Karpas-422 (cell line): Measurements from ENCODE around the gene TXNDC2. TPM values are rescaled to one million over a fixed set of nuclear protein-coding genes. Genes with fewer than 3 reads are reported as not detected.
"Not testable (repeated sequence)": the region's sequence is repeated elsewhere in the genome, so short reads cannot be mapped to it uniquely, and the experiment has no call there.

Source experiments
- DNase-seq: peaks from one replicate; pipeline ENCODE4 v3.0.0-alpha.2; 2015
- H2AFZ ChIP-seq: fragments of 200-600 bp; sonication (generic); 2 replicates; pipeline ENCODE4 v1.6.1; 2014; ENCODE audit warnings: antibody characterized with exemption, low read length, mixed read lengths
- H3K27ac ChIP-seq: fragments of 200-600 bp; sonication (generic); 2 replicates; pipeline ENCODE4 v1.5.1; 2014; ENCODE audit warnings: mild to moderate bottlenecking, low read length, moderate library complexity
- H3K27me3 ChIP-seq: fragments of 200-600 bp; sonication (generic); 2 replicates; pipeline ENCODE4 v1.6.1; 2014; ENCODE audit warnings: low read length, mixed read lengths
- H3K36me3 ChIP-seq: fragments of 200-600 bp; sonication (generic); 2 replicates; pipeline ENCODE4 v1.6.1; 2014; ENCODE audit warnings: low read length, mixed read lengths; ENCODE audit not compliant: insufficient read depth
- H3K4me1 ChIP-seq: fragments of 200-600 bp; sonication (generic); 2 replicates; pipeline ENCODE4 v1.6.1; 2014; ENCODE audit warnings: mild to moderate bottlenecking, low read length, mixed read lengths
- H3K4me2 ChIP-seq: fragments of 200-600 bp; sonication (generic); 2 replicates; pipeline ENCODE4 v1.6.1; 2014; ENCODE audit warnings: low read length, low read depth, mild to moderate bottlenecking; ENCODE audit not compliant: poor library complexity, severe bottlenecking
- H3K4me3 ChIP-seq: fragments of 200-600 bp; sonication (generic); 2 replicates; pipeline ENCODE4 v1.5.1; 2014; ENCODE audit warnings: mild to moderate bottlenecking, antibody characterized with exemption, low read length, mixed read lengths
- H3K79me2 ChIP-seq: fragments of 200-600 bp; sonication (generic); 2 replicates; pipeline ENCODE4 v1.6.1; 2014; ENCODE audit warnings: mild to moderate bottlenecking, low read length, mixed read lengths
- H3K9ac ChIP-seq: fragments of 200-600 bp; sonication (generic); 2 replicates; pipeline ENCODE4 v1.6.0; 2014; ENCODE audit warnings: low read length
- H3K9me2 ChIP-seq: fragments of 200-600 bp; sonication (generic), shearing (Covaris generic); replicated peaks from 2 replicates; pipeline ENCODE4 v1.6.0; 2014; ENCODE audit warnings: mild to moderate bottlenecking, low read length, moderate library complexity; ENCODE audit not compliant: insufficient read depth
- H3K9me3 ChIP-seq: fragments of 300-700, 200-600 bp; sonication (generic); 2 replicates; pipeline ENCODE4 v1.6.1; 2014; ENCODE audit warnings: low read length, mixed read lengths
- H4K20me1 ChIP-seq: fragments of 200-600 bp; sonication (generic); 2 replicates; pipeline ENCODE4 v1.6.1; 2014; ENCODE audit warnings: mild to moderate bottlenecking, antibody characterized with exemption, low read length, low read depth; ENCODE audit not compliant: insufficient read depth
- total RNA-seq: library from RNA; depleted of rRNA; stranded (reverse); fragments of >200 nt; shearing (Covaris generic); gene quantifications from 2 replicates; pipeline ENCODE4 v1.2.3, GENCODE V29; 2014; ENCODE audit warnings: low replicate concordance

Gene TXNDC2
- total RNA-seq, 1 experiment from 2014 or later = not detected

- Histone ChIP-seq H4K20me1 (no peaks in the 10 kb centered on the region), H3K27me3 (no peaks in the 10 kb centered on the region), H2AFZ (no peak overlapping the region), H3K4me3 (no peak overlapping the region), H3K4me1 (peaks cover under 1% of the 10 kb centered on the region; the same call in 1 of the 2 replicates), H3K27ac (no peak overlapping the region), H3K9ac (no peak overlapping the region), H3K9me3 (no peaks in the 10 kb centered on the region), H3K36me3 (no peaks in the 10 kb centered on the region), H3K4me2 (no peak overlapping the region), H3K9me2 (no peaks in the 10 kb centered on the region), H3K79me2 (no peaks in the 10 kb centered on the region)
- no peak for DNase-seq
Observed at GRCh38 chr18:9856092-9856491, 29.7 kb upstream of the TXNDC2 start.

GRCh38 chr18:9857479-9857998, 28.2 kb upstream of the TXNDC2 start:
- not testable (repeated sequence) for H3K4me2 ChIP-seq, H3K4me1 ChIP-seq, H3K9me2 ChIP-seq, H3K79me2 ChIP-seq, H3K9ac ChIP-seq, H3K9me3 ChIP-seq, H2AFZ ChIP-seq, H3K27me3 ChIP-seq, H3K4me3 ChIP-seq, H3K27ac ChIP-seq, DNase-seq, H3K36me3 ChIP-seq, H4K20me1 ChIP-seq

DNA sequence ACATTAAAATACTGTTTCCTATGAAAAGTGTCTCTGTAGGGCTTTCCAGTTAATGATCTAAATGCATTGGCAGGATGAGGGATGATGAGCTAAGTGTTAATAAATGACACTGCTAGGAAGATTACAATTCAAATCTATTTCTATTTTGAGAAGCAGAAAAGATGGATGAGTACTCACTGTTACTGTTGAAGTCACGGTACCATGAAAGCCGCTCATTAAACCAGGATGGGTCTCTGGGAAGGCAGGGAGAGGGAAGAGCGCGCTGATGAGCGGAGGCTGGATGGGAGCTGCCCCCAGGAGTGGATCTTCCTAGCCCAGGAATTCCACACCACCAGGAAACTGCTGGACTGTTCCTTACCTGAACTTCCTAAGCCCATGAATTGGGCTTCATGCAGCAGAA, 27.1 kb upstream of the TXNDC2 start:
- peaks cover 11% of the 10 kb centered on the region for H3K4me1 ChIP-seq
- H3K4me2 ChIP-seq = no peak overlapping the region
- H3K36me3 ChIP-seq = no peaks in the 10 kb centered on the region
- H4K20me1 ChIP-seq = no peaks in the 10 kb centered on the region
- H3K79me2 ChIP-seq = no peaks in the 10 kb centered on the region
- H3K27me3 ChIP-seq = no peaks in the 10 kb centered on the region
- H2AFZ ChIP-seq = no peak overlapping the region
- H3K4me3 ChIP-seq = no peak overlapping the region
- no peaks in the 10 kb centered on the region for H3K9me2 ChIP-seq
- H3K9me3 ChIP-seq = no peaks in the 10 kb centered on the region
- no peak overlapping the region for H3K27ac ChIP-seq
- H3K9ac ChIP-seq = no peak overlapping the region
- no peak for DNase-seq

DNA sequence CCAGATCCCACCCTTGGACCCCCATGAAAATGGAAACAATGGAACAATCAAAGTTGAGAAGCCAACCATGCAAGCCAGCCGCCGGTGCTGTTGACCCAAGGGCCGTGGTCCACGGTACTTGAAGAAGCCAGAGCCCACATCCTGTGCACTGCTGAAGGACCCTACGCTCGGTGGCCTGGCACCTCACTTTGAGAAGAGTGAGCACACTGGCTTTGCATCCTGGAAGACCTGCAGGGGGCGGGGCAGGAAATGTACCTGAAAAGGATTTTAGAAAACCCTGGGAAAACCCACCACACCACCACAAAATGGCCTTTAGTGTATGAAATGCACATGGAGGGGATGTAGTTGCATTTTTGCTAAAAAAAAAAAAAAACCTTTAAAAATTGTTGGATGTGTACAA, 26.5 kb upstream of the TXNDC2 start:
- no peaks in the 10 kb centered on the region for H3K36me3 ChIP-seq
- H3K79me2 ChIP-seq = no peaks in the 10 kb centered on the region
- no peak overlapping the region for H3K4me2 ChIP-seq
- no peaks in the 10 kb centered on the region for H3K9me2 ChIP-seq
- no peak overlapping the region for H3K4me3 ChIP-seq
- H4K20me1 ChIP-seq = no peaks in the 10 kb centered on the region
- H3K9ac ChIP-seq = no peak overlapping the region
- H3K4me1 ChIP-seq = peaks cover 11% of the 10 kb centered on the region
- no peak overlapping the region for H2AFZ ChIP-seq
- no peak for DNase-seq
- no peaks in the 10 kb centered on the region for H3K27me3 ChIP-seq
- H3K27ac ChIP-seq = no peak overlapping the region
- H3K9me3 ChIP-seq = no peaks in the 10 kb centered on the region

DNA sequence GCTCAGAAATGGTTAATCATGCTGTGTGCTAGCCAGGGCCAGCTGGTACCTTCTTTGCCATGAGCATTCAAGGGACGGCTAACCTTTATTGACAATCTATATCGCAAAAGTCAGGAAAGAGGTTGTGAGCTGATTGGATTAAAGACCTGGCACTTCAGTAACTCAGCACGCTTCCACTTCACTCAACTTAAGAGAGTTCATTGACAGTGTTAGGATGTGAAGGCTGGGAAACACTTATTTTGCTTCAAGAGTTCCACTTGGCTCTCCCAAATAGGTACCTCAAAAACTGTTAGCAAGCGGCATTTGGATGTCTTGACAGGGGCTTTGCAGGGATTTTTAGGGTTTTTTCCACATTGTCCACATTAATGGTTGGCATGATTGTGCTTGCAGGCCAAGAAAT, 25.1 kb upstream of the TXNDC2 start:
- no peak for DNase-seq
- Histone ChIP-seq H3K27me3 (no peaks in the 10 kb centered on the region), H4K20me1 (no peaks in the 10 kb centered on the region), H3K27ac (no peak overlapping the region), H3K4me3 (no peak overlapping the region), H3K4me1 (peaks cover 11% of the 10 kb centered on the region), H3K9me3 (no peaks in the 10 kb centered on the region), H3K36me3 (no peaks in the 10 kb centered on the region), H3K4me2 (no peak overlapping the region), H3K79me2 (no peaks in the 10 kb centered on the region), H3K9me2 (no peaks in the 10 kb centered on the region), H3K9ac (no peak overlapping the region), H2AFZ (no peak overlapping the region)

DNA sequence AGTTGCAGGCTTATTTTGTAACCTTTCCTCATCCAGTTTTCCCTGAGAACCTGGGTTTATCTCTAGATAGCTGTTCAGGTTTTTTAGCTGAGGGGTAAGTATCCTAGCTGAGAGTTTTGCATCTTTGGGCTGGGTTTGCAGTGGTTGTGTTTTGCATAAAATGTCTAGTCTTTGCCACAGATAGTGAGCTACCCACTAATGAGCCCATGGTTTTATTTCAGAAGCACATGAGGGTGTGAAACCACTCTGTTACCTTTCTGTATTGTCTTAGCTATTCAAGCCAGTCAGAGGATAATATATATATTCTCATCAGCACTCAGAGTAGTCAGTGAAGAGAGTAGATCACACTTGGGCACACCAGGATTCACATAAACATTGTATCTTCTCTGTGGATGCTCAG, 24.6 kb upstream of the TXNDC2 start:
- Histone ChIP-seq H3K9me3 (no peaks in the 10 kb centered on the region), H2AFZ (no peak overlapping the region), H3K4me3 (no peak overlapping the region), H3K4me1 (peaks cover 11% of the 10 kb centered on the region), H3K79me2 (no peaks in the 10 kb centered on the region), H3K4me2 (no peak overlapping the region), H3K9me2 (no peaks in the 10 kb centered on the region), H3K36me3 (no peaks in the 10 kb centered on the region), H3K27ac (no peak overlapping the region), H4K20me1 (no peaks in the 10 kb centered on the region), H3K9ac (no peak overlapping the region), H3K27me3 (no peaks in the 10 kb centered on the region)
- DNase-seq = no peak

- no peak overlapping the region for H3K4me2 ChIP-seq
- H3K36me3 ChIP-seq = no peaks in the 10 kb centered on the region
- H3K9me3 ChIP-seq = no peaks in the 10 kb centered on the region
- no peak for DNase-seq
- no peak overlapping the region for H2AFZ ChIP-seq
- no peaks in the 10 kb centered on the region for H4K20me1 ChIP-seq
- no peak overlapping the region for H3K4me3 ChIP-seq
- H3K27me3 ChIP-seq = no peaks in the 10 kb centered on the region
- H3K27ac ChIP-seq = no peak overlapping the region
- H3K9ac ChIP-seq = no peak overlapping the region
- H3K79me2 ChIP-seq = no peaks in the 10 kb centered on the region
- H3K9me2 ChIP-seq = no peaks in the 10 kb centered on the region
- peaks cover 11% of the 10 kb centered on the region for H3K4me1 ChIP-seq
Observed at GRCh38 chr18:9861933-9862332, 23.8 kb upstream of the TXNDC2 start.

- DNase-seq = no peak
- Histone ChIP-seq H3K79me2 (no peaks in the 10 kb centered on the region), H3K9me2 (no peaks in the 10 kb centered on the region), H3K4me2 (no peak overlapping the region), H3K9me3 (no peaks in the 10 kb centered on the region), H3K9ac (no peak overlapping the region), H3K4me3 (no peak overlapping the region), H3K27ac (no peak overlapping the region), H3K36me3 (no peaks in the 10 kb centered on the region), H4K20me1 (no peaks in the 10 kb centered on the region), H3K4me1 (peaks cover 11% of the 10 kb centered on the region), H2AFZ (no peak overlapping the region), H3K27me3 (no peaks in the 10 kb centered on the region)
Observed at GRCh38 chr18:9862686-9863085, 23.1 kb upstream of the TXNDC2 start.

- DNase-seq = no peak
- Histone ChIP-seq H3K9me2 (no peaks in the 10 kb centered on the region), H2AFZ (no peak overlapping the region), H3K4me3 (no peak overlapping the region), H4K20me1 (no peaks in the 10 kb centered on the region), H3K4me1 (peaks cover 11% of the 10 kb centered on the region), H3K9me3 (no peaks in the 10 kb centered on the region), H3K27ac (no peak overlapping the region), H3K27me3 (no peaks in the 10 kb centered on the region), H3K9ac (no peak overlapping the region), H3K79me2 (no peaks in the 10 kb centered on the region), H3K36me3 (no peaks in the 10 kb centered on the region), H3K4me2 (no peak overlapping the region)
Observed at GRCh38 chr18:9863282-9863681, 22.5 kb upstream of the TXNDC2 start.
